Measurements from ENCODE around the gene BLID. TPM values are rescaled to one million over a fixed set of nuclear protein-coding genes. Genes with fewer than 3 reads are reported as not detected.

BLID gene
- total and polyA plus RNA-seq, 2 of the 8 experiments (the other 6 are each of a cell fraction or from before 2014, with no cell fraction given): not detected

- TF ChIP-seq CHD7 (IDR thresholded peaks at IDR 0.05; ENCODE audit: insufficient replicate concordance, low read length) (no peak), GABPA (IDR thresholded peaks at IDR 0.05; ENCODE audit: borderline replicate concordance, insufficient read depth, low read length) (no peak), TEAD4 (IDR thresholded peaks at IDR 0.05; ENCODE audit: low read depth, low read length) (no peak), RAD21 (IDR thresholded peaks at IDR 0.05 in 1 of 2, conservative IDR thresholded peaks at IDR 0.05 in 1 of 2; ENCODE audit: low read depth in 2 of 2, low read length in 2 of 2) (no peak), TCF12 (IDR thresholded peaks at IDR 0.05; ENCODE audit: low read depth, low read length) (no peak), ASH2L (IDR thresholded peaks at IDR 0.05; ENCODE audit: low read length) (no peak), USF2 (IDR thresholded peaks at IDR 0.05; ENCODE audit: low read length) (no peak), ATF3 (IDR thresholded peaks at IDR 0.05; ENCODE audit: insufficient read depth, low read depth, low read length) (no peak)
These were observed 13.6 kb downstream of the BLID start (continued) for GRCh38 chr11:122102426-122102825.
